Natural killer cell treated with Interleukin-12 subunit alpha and Interleukin-12 subunit beta and Interleukin-15 and Interleukin-18, amount 100 ng/mL, for 72 hours (primary cell): ENCODE measurements around the gene PTPRR. TPM values are rescaled to one million over a fixed set of nuclear protein-coding genes. Genes with fewer than 3 reads are reported as not detected.

Experiments used
- ATAC-seq, 2 donors: fragments of 150-1000 bp; cut with Tn5 transposase in 1 of 2; sonication (Bioruptor Pico), chemical (Tn5 transposase) in 1 of 2; 2 replicates each; pipeline ENCODE4 v1.10.0; 2021
- DNase-seq: peaks from one replicate; pipeline ENCODE4 v3.0.0; 2022; ENCODE audit warnings: low spot score
- H3K27ac Mint-ChIP-seq, 2 donors: 1 replicate in 1 of 2; 2 replicates in 1 of 2; pipeline ENCODE4 v1.8.0; 2022; ENCODE audit warnings: mixed read lengths in 2 of 2, mild to moderate bottlenecking in 1 of 2, moderate library complexity in 1 of 2
- H3K27me3 Mint-ChIP-seq, 2 donors: 1 replicate in 1 of 2; 2 replicates in 1 of 2; pipeline ENCODE4 v1.8.0; 2022; ENCODE audit warnings: mixed read lengths in 2 of 2
- H3K36me3 Mint-ChIP-seq: one replicate; pipeline ENCODE4 v1.8.0; 2022; ENCODE audit warnings: mixed read lengths
- H3K4me1 Mint-ChIP-seq, 2 donors: 1 replicate in 1 of 2; 2 replicates in 1 of 2; pipeline ENCODE4 v1.8.0; 2022; ENCODE audit warnings: low read depth in 2 of 2, mixed read lengths in 2 of 2, mild to moderate bottlenecking in 1 of 2
- H3K4me3 Mint-ChIP-seq: one replicate; pipeline ENCODE4 v1.8.0; 2022; ENCODE audit warnings: mixed read lengths
- H3K9me3 Mint-ChIP-seq: 2 replicates; pipeline ENCODE4 v1.8.0; 2022; ENCODE audit warnings: mixed read lengths
- total RNA-seq, 2 donors: library from RNA; stranded (reverse); gene quantifications; one replicate each; pipeline ENCODE4 v1.2.3, GENCODE V29; 2022

The PTPRR gene
- not detected for total RNA-seq

GRCh38 chr12:70920251-70920851, at the start of gene PTPRR:
Gene PTPRR, minus strand, starts transcription at chr12:70920738. Its CDS starts 348 bp downstream, at chr12:70920390.
- Mint-ChIP-seq H3K27ac (no peak within 1 kb of the TSS), H3K27me3 (peaks cover 5 to 9% of the 10 kb centered on the region in 2 donors), H3K36me3 (no peaks in the 10 kb centered on the region), H3K4me1 (no peaks in the 10 kb centered on the region), H3K4me3 (no peak within 1 kb of the TSS), H3K9me3 (peaks cover 3% of the 10 kb centered on the region)
- no peak for ATAC-seq
- no peak for DNase-seq

GRCh38 chr12:70966996-70967790, 46.7 kb upstream of the PTPRR start:
- H3K9me3 Mint-ChIP-seq, result peaks cover 4% of the 10 kb centered on the region
- no peak for DNase-seq
- H3K27me3 Mint-ChIP-seq, result no peaks in the 10 kb centered on the region
- no peaks in the 10 kb centered on the region for H3K36me3 Mint-ChIP-seq
- no peak overlapping the region for H3K27ac Mint-ChIP-seq
- H3K4me1 Mint-ChIP-seq, result no peaks in the 10 kb centered on the region
- H3K4me3 Mint-ChIP-seq, result no peak overlapping the region
- no peak for ATAC-seq

GRCh38 chr12:70966046-70966445, 45.5 kb upstream of the PTPRR start:
- DNase-seq (no peak), ATAC-seq (no peak)
- H3K27ac Mint-ChIP-seq, result no peak overlapping the region
- peaks cover 6% of the 10 kb centered on the region for H3K9me3 Mint-ChIP-seq
- H3K36me3 Mint-ChIP-seq, result no peaks in the 10 kb centered on the region
- no peaks in the 10 kb centered on the region for H3K27me3 Mint-ChIP-seq
- no peaks in the 10 kb centered on the region for H3K4me1 Mint-ChIP-seq
- H3K4me3 Mint-ChIP-seq, result no peak overlapping the region

- Mint-ChIP-seq H3K9me3 (peaks cover 6% of the 10 kb centered on the region), H3K27ac (no peak overlapping the region), H3K4me1 (no peaks in the 10 kb centered on the region), H3K36me3 (no peaks in the 10 kb centered on the region), H3K4me3 (no peak overlapping the region), H3K27me3 (no peaks in the 10 kb centered on the region)
- ATAC-seq, result no peak
- no peak for DNase-seq
Observed at GRCh38 chr12:70964867-70965510, 44.5 kb upstream of the PTPRR start.

- Mint-ChIP-seq H3K4me1 (no peaks in the 10 kb centered on the region), H3K4me3 (no peak overlapping the region), H3K27me3 (no peaks in the 10 kb centered on the region), H3K27ac (no peak overlapping the region), H3K36me3 (no peaks in the 10 kb centered on the region), H3K9me3 (peaks cover 8% of the 10 kb centered on the region)
- ATAC-seq (no peak), DNase-seq (no peak)
Observed at GRCh38 chr12:70963081-70963660, 42.6 kb upstream of the PTPRR start.

GRCh38 chr12:70962226-70962794, 41.8 kb upstream of the PTPRR start:
- Mint-ChIP-seq H3K27ac (no peak overlapping the region), H3K36me3 (no peaks in the 10 kb centered on the region), H3K27me3 (no peaks in the 10 kb centered on the region)

GRCh38 chr12:70960484-70960883, 39.9 kb upstream of the PTPRR start:
- H3K27me3 Mint-ChIP-seq, result no peaks in the 10 kb centered on the region
- H3K4me3 Mint-ChIP-seq, result no peak overlapping the region
- ATAC-seq, result no peak
- H3K36me3 Mint-ChIP-seq, result no peaks in the 10 kb centered on the region
- H3K9me3 Mint-ChIP-seq, result peaks cover 16% of the 10 kb centered on the region
- DNase-seq, result no peak
- H3K27ac Mint-ChIP-seq, result no peak overlapping the region
- H3K4me1 Mint-ChIP-seq, result no peaks in the 10 kb centered on the region

More at GRCh38 chr12:70962226-70962794, 41.8 kb upstream of the PTPRR start:
- H3K4me1 Mint-ChIP-seq, result no peaks in the 10 kb centered on the region
- ATAC-seq, result no peak
- DNase-seq, result no peak
- no peak overlapping the region for H3K4me3 Mint-ChIP-seq
- peaks cover 10% of the 10 kb centered on the region for H3K9me3 Mint-ChIP-seq

- H3K4me1 Mint-ChIP-seq, result no peaks in the 10 kb centered on the region
- ATAC-seq (no peak), DNase-seq (no peak)
- no peaks in the 10 kb centered on the region for H3K36me3 Mint-ChIP-seq
- no peak overlapping the region for H3K27ac Mint-ChIP-seq
- peaks cover 10% of the 10 kb centered on the region for H3K9me3 Mint-ChIP-seq
- H3K4me3 Mint-ChIP-seq, result no peak overlapping the region
- no peaks in the 10 kb centered on the region for H3K27me3 Mint-ChIP-seq
Observed at GRCh38 chr12:70955415-70955814, 34.9 kb upstream of the PTPRR start.

GRCh38 chr12:70950451-70950850, 29.9 kb upstream of the PTPRR start:
- Mint-ChIP-seq H3K4me1 (no peaks in the 10 kb centered on the region), H3K4me3 (no peak overlapping the region), H3K27me3 (no peaks in the 10 kb centered on the region), H3K36me3 (no peaks in the 10 kb centered on the region), H3K9me3 (no peaks in the 10 kb centered on the region), H3K27ac (no peak overlapping the region)
- DNase-seq, result no peak
- no peak for ATAC-seq

- no peak overlapping the region for H3K4me3 Mint-ChIP-seq
- no peaks in the 10 kb centered on the region for H3K27me3 Mint-ChIP-seq
- no peak overlapping the region for H3K27ac Mint-ChIP-seq
- peaks cover 2% of the 10 kb centered on the region for H3K9me3 Mint-ChIP-seq
- no peak for ATAC-seq
- H3K4me1 Mint-ChIP-seq, result no peaks in the 10 kb centered on the region
- DNase-seq, result no peak
- no peaks in the 10 kb centered on the region for H3K36me3 Mint-ChIP-seq
Observed at GRCh38 chr12:70948976-70949336, 28.4 kb upstream of the PTPRR start.

- Mint-ChIP-seq H3K36me3 (no peaks in the 10 kb centered on the region), H3K9me3 (peaks cover 4% of the 10 kb centered on the region), H3K4me3 (no peak overlapping the region), H3K27ac (no peak overlapping the region), H3K27me3 (no peaks in the 10 kb centered on the region), H3K4me1 (no peaks in the 10 kb centered on the region)
- ATAC-seq (no peak), DNase-seq (no peak)
Observed at GRCh38 chr12:70948236-70948975, 27.9 kb upstream of the PTPRR start.

GRCh38 chr12:70936203-70936813, 15.8 kb upstream of the PTPRR start:
- ATAC-seq (no peak), DNase-seq (no peak)
- Mint-ChIP-seq H3K36me3 (no peaks in the 10 kb centered on the region), H3K27me3 (no peaks in the 10 kb centered on the region), H3K4me3 (no peak overlapping the region), H3K4me1 (no peaks in the 10 kb centered on the region), H3K27ac (no peak overlapping the region), H3K9me3 (peaks cover 8% of the 10 kb centered on the region)

- peaks cover 12% of the 10 kb centered on the region for H3K9me3 Mint-ChIP-seq
- no peaks in the 10 kb centered on the region for H3K4me1 Mint-ChIP-seq
- H3K27me3 Mint-ChIP-seq, result no peaks in the 10 kb centered on the region
- no peak overlapping the region for H3K4me3 Mint-ChIP-seq
- no peak for ATAC-seq
- DNase-seq, result no peak
- H3K27ac Mint-ChIP-seq, result no peak overlapping the region
- H3K36me3 Mint-ChIP-seq, result no peaks in the 10 kb centered on the region
Observed at GRCh38 chr12:70933133-70933532, 12.6 kb upstream of the PTPRR start.
